HEK293T (cell line): ENCODE measurements around the gene IMPG1.

Source experiments
- ARNT ChIP-seq: fragments of 450-650 bp; IDR thresholded peaks from 2 replicates; pipeline ENCODE4 v1.6.1; 2017; ENCODE audit warnings: mild to moderate bottlenecking
- BHLHE40 ChIP-seq: fragments of 450-650 bp; IDR thresholded peaks from 2 replicates; pipeline ENCODE4 v1.6.1; 2016; ENCODE audit warnings: mild to moderate bottlenecking, moderate library complexity, borderline replicate concordance
- CTBP1 ChIP-seq: fragments of 450-650 bp; IDR thresholded peaks from 2 replicates; pipeline ENCODE4 v1.6.1; 2016; ENCODE audit warnings: borderline replicate concordance
- ELF4 ChIP-seq: fragments of 450-650 bp; IDR thresholded peaks from 2 replicates; pipeline ENCODE4 v1.6.1; 2017; ENCODE audit warnings: antibody characterized with exemption
- FOXA1 ChIP-seq: fragments of 450-650 bp; IDR thresholded peaks from 2 replicates; pipeline ENCODE4 v1.6.1; 2016; ENCODE audit warnings: mild to moderate bottlenecking
- FOXM1 ChIP-seq: fragments of 450-650 bp; IDR thresholded peaks from 2 replicates; pipeline ENCODE4 v1.6.1; 2017; ENCODE audit warnings: mild to moderate bottlenecking, borderline replicate concordance
- HDGF ChIP-seq: fragments of 450-650 bp; IDR thresholded peaks from 2 replicates; pipeline ENCODE4 v1.6.1; 2017; ENCODE audit warnings: antibody characterized with exemption, borderline replicate concordance
- L3MBTL2 ChIP-seq: fragments of 450-650 bp; conservative IDR thresholded peaks from 2 replicates; pipeline ENCODE4 v1.6.1; 2016; ENCODE audit warnings: mild to moderate bottlenecking
- PKNOX1 ChIP-seq: fragments of 450-650 bp; IDR thresholded peaks from 2 replicates; pipeline ENCODE4 v1.6.1; 2016
- SP1 ChIP-seq: fragments of 450-650 bp; IDR thresholded peaks from 2 replicates; pipeline ENCODE4 v1.6.1; 2017
- SUZ12 ChIP-seq: fragments of 450-650 bp; IDR thresholded peaks from 2 replicates; pipeline ENCODE4 v1.6.1; 2016; ENCODE audit warnings: mild to moderate bottlenecking
- TARDBP ChIP-seq: fragments of 450-650 bp; IDR thresholded peaks from 2 replicates; pipeline ENCODE4 v1.6.1; 2016
- ZNF384 ChIP-seq: fragments of 450-650 bp; IDR thresholded peaks from 2 replicates; pipeline ENCODE4 v1.6.1; 2016

- TF ChIP-seq FOXA1, result no peak
- no peak for TF ChIP-seq TARDBP
- TF ChIP-seq ELF4, result no peak
- no peak for TF ChIP-seq FOXM1
- TF ChIP-seq SUZ12, result no peak
- TF ChIP-seq HDGF, result no peak
- TF ChIP-seq SP1, result no peak
- TF ChIP-seq BHLHE40, result no peak
- no peak for TF ChIP-seq CTBP1
- no peak for TF ChIP-seq PKNOX1
- no peak for TF ChIP-seq ZNF384
- TF ChIP-seq L3MBTL2, result no peak
- TF ChIP-seq ARNT, result no peak
Measured at GRCh38 chr6:76072562-76072961, at the start of gene IMPG1.
